Karpas-422 (cell line): Measurements from ENCODE around the gene PGM2L1. TPM values are rescaled to one million over a fixed set of nuclear protein-coding genes. Genes with fewer than 3 reads are reported as not detected.
A peak's percentile ranks its signal among the peaks of the same experiment; 100 is the strongest.

Experiments used
- DNase-seq: peaks from one replicate; pipeline ENCODE4 v3.0.0-alpha.2; 2015
- H2AFZ ChIP-seq: fragments of 200-600 bp; sonication (generic); 2 replicates; pipeline ENCODE4 v1.6.1; 2014; ENCODE audit warnings: antibody characterized with exemption, low read length, mixed read lengths
- H3K27ac ChIP-seq: fragments of 200-600 bp; sonication (generic); 2 replicates; pipeline ENCODE4 v1.5.1; 2014; ENCODE audit warnings: mild to moderate bottlenecking, low read length, moderate library complexity
- H3K27me3 ChIP-seq: fragments of 200-600 bp; sonication (generic); 2 replicates; pipeline ENCODE4 v1.6.1; 2014; ENCODE audit warnings: low read length, mixed read lengths
- H3K36me3 ChIP-seq: fragments of 200-600 bp; sonication (generic); 2 replicates; pipeline ENCODE4 v1.6.1; 2014; ENCODE audit warnings: low read length, mixed read lengths; ENCODE audit not compliant: insufficient read depth
- H3K4me1 ChIP-seq: fragments of 200-600 bp; sonication (generic); 2 replicates; pipeline ENCODE4 v1.6.1; 2014; ENCODE audit warnings: mild to moderate bottlenecking, low read length, mixed read lengths
- H3K4me2 ChIP-seq: fragments of 200-600 bp; sonication (generic); 2 replicates; pipeline ENCODE4 v1.6.1; 2014; ENCODE audit warnings: low read length, low read depth, mild to moderate bottlenecking; ENCODE audit not compliant: poor library complexity, severe bottlenecking
- H3K4me3 ChIP-seq: fragments of 200-600 bp; sonication (generic); 2 replicates; pipeline ENCODE4 v1.5.1; 2014; ENCODE audit warnings: mild to moderate bottlenecking, antibody characterized with exemption, low read length, mixed read lengths
- H3K79me2 ChIP-seq: fragments of 200-600 bp; sonication (generic); 2 replicates; pipeline ENCODE4 v1.6.1; 2014; ENCODE audit warnings: mild to moderate bottlenecking, low read length, mixed read lengths
- H3K9ac ChIP-seq: fragments of 200-600 bp; sonication (generic); 2 replicates; pipeline ENCODE4 v1.6.0; 2014; ENCODE audit warnings: low read length
- H3K9me2 ChIP-seq: fragments of 200-600 bp; sonication (generic), shearing (Covaris generic); replicated peaks from 2 replicates; pipeline ENCODE4 v1.6.0; 2014; ENCODE audit warnings: mild to moderate bottlenecking, low read length, moderate library complexity; ENCODE audit not compliant: insufficient read depth
- H3K9me3 ChIP-seq: fragments of 300-700, 200-600 bp; sonication (generic); 2 replicates; pipeline ENCODE4 v1.6.1; 2014; ENCODE audit warnings: low read length, mixed read lengths
- H4K20me1 ChIP-seq: fragments of 200-600 bp; sonication (generic); 2 replicates; pipeline ENCODE4 v1.6.1; 2014; ENCODE audit warnings: mild to moderate bottlenecking, antibody characterized with exemption, low read length, low read depth; ENCODE audit not compliant: insufficient read depth
- total RNA-seq: library from RNA; depleted of rRNA; stranded (reverse); fragments of >200 nt; shearing (Covaris generic); gene quantifications from 2 replicates; pipeline ENCODE4 v1.2.3, GENCODE V29; 2014; ENCODE audit warnings: low replicate concordance

Gene PGM2L1
- total RNA-seq, 1 experiment from 2014 or later = 0.07 TPM

- no peaks in the 10 kb centered on the region for H3K36me3 ChIP-seq
- no peak overlapping the region for H3K9ac ChIP-seq
- H3K9me2 ChIP-seq = no peaks in the 10 kb centered on the region
- H3K4me2 ChIP-seq = no peak overlapping the region
- H3K4me3 ChIP-seq = no peak overlapping the region
- no peak overlapping the region for H2AFZ ChIP-seq
- H4K20me1 ChIP-seq = no peaks in the 10 kb centered on the region
- no peaks in the 10 kb centered on the region for H3K79me2 ChIP-seq
- H3K9me3 ChIP-seq = no peaks in the 10 kb centered on the region
- no peaks in the 10 kb centered on the region for H3K27me3 ChIP-seq
- DNase-seq = no peak
- no peaks in the 10 kb centered on the region for H3K4me1 ChIP-seq
- H3K27ac ChIP-seq = no peak overlapping the region
These were observed 7.0 kb downstream of the PGM2L1 start for GRCh38 chr11:74391193-74391592.

DNA sequence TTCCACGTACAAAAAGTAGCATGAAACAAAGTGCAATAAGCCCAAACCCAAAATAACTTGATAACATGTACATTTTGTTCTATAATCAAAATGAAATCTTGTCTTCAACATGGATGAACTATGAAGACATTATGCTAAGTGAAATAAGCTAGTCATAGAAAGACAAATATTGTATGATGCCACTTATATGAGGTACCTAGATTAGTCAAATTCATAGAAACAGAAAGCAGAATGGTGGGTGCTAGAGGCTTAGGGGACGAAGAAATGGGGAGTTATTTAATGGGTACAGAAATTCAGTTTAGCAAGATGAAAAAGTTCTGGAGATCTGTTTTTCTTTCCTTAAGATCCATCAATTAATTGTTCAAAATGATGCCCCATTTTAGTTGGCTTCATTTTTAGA lies 7.5 kb downstream of the PGM2L1 start:
- Histone ChIP-seq H3K9me2 (no peaks in the 10 kb centered on the region), H3K79me2 (no peaks in the 10 kb centered on the region), H3K36me3 (no peaks in the 10 kb centered on the region), H2AFZ (no peak overlapping the region), H3K27ac (no peak overlapping the region), H4K20me1 (no peaks in the 10 kb centered on the region), H3K9ac (no peak overlapping the region), H3K9me3 (no peaks in the 10 kb centered on the region), H3K4me3 (no peak overlapping the region), H3K27me3 (no peaks in the 10 kb centered on the region), H3K4me1 (no peaks in the 10 kb centered on the region), H3K4me2 (no peak overlapping the region)
- no peak for DNase-seq

GRCh38 chr11:74388678-74389327 lies 9.4 kb downstream of the PGM2L1 start:
- H3K27me3 ChIP-seq = no peaks in the 10 kb centered on the region
- no peaks in the 10 kb centered on the region for H3K36me3 ChIP-seq
- H3K9ac ChIP-seq = no peak overlapping the region
- peak; percentile 83 for DNase-seq
- H3K4me3 ChIP-seq = no peak overlapping the region
- no peak overlapping the region for H3K27ac ChIP-seq
- no peak overlapping the region for H3K4me2 ChIP-seq
- H4K20me1 ChIP-seq = no peaks in the 10 kb centered on the region
- no peaks in the 10 kb centered on the region for H3K4me1 ChIP-seq
- H3K9me3 ChIP-seq = no peaks in the 10 kb centered on the region
- no peak overlapping the region for H2AFZ ChIP-seq
- no peaks in the 10 kb centered on the region for H3K79me2 ChIP-seq
- H3K9me2 ChIP-seq = no peaks in the 10 kb centered on the region

DNA sequence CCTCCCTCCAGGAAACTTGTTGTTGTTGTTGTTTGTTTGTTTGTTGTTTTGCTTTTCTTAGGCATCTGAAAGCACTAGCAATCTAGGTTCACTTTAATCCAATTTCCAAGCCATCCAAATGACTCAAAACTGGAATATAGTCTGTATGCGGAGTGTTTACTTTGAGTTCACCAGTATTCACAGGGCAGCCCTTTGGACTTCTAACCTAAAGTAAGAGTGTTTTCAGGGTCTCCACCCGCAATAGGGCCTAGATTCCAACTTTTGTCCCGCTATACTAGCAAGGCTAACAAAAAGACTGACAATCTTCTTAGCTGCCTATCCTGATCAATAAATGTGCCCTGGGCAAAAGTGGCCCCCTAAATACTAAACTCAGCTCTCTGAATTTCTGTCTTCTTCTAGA lies 13.6 kb downstream of the PGM2L1 start:
- no peaks in the 10 kb centered on the region for H3K36me3 ChIP-seq
- no peak overlapping the region for H2AFZ ChIP-seq
- H3K9me2 ChIP-seq = no peaks in the 10 kb centered on the region
- no peak overlapping the region for H3K27ac ChIP-seq
- H3K9me3 ChIP-seq = no peaks in the 10 kb centered on the region
- H3K79me2 ChIP-seq = no peaks in the 10 kb centered on the region
- H3K27me3 ChIP-seq = no peaks in the 10 kb centered on the region
- H3K4me2 ChIP-seq = no peak overlapping the region
- no peak overlapping the region for H3K9ac ChIP-seq
- no peaks in the 10 kb centered on the region for H4K20me1 ChIP-seq
- H3K4me1 ChIP-seq = no peaks in the 10 kb centered on the region
- no peak overlapping the region for H3K4me3 ChIP-seq
- DNase-seq = no peak

DNA sequence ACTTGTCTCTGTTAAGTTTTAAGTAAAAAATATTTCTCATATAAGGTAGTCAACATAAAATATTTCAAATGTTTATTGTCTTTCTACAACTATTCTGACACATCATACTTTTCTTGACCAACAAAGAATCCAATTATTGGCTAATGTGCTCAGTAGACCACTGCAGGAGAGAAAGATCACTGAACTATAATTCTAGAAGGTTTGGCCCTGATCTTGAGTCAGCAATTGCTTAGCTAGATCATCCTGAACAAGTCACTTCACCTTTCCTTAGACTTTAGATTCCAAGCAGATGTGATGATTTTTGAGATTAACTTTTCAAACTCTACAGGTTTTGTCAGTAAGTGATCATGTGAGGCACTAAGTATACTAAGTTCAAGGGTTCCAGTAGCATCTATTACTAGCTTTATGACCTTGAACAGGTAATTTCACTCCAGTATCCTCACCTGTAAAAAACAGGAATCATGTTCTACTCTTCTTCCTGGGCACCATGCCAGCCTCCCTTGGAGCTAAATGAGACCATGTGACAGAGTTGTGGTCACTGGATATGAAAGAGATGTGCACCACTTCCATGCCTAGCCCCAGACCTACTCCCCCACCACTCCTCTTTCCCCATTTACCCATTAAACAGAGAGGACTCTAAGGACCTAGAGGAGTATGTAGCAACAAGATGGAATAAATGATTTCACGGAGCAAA lies 17.3 kb downstream of the PGM2L1 start:
- no peaks in the 10 kb centered on the region for H3K9me2 ChIP-seq

GRCh38 chr11:74377689-74378088 lies 20.5 kb downstream of the PGM2L1 start:
- no peaks in the 10 kb centered on the region for H3K9me3 ChIP-seq
- H3K4me2 ChIP-seq = no peak overlapping the region
- H3K9me2 ChIP-seq = no peaks in the 10 kb centered on the region
- H4K20me1 ChIP-seq = no peaks in the 10 kb centered on the region
- no peak overlapping the region for H2AFZ ChIP-seq
- no peak for DNase-seq
- no peaks in the 10 kb centered on the region for H3K4me1 ChIP-seq
- no peaks in the 10 kb centered on the region for H3K36me3 ChIP-seq
- H3K4me3 ChIP-seq = no peak overlapping the region
- no peaks in the 10 kb centered on the region for H3K27me3 ChIP-seq
- no peak overlapping the region for H3K9ac ChIP-seq
- H3K27ac ChIP-seq = no peak overlapping the region
- no peaks in the 10 kb centered on the region for H3K79me2 ChIP-seq

More for the DNA sequence above, 17.3 kb downstream of the PGM2L1 start:
- Histone ChIP-seq H3K4me1 (no peaks in the 10 kb centered on the region), H3K9me3 (no peaks in the 10 kb centered on the region), H4K20me1 (no peaks in the 10 kb centered on the region), H2AFZ (no peak overlapping the region), H3K27ac (no peak overlapping the region), H3K36me3 (no peaks in the 10 kb centered on the region), H3K4me2 (no peak overlapping the region), H3K9ac (no peak overlapping the region), H3K4me3 (no peak overlapping the region), H3K27me3 (no peaks in the 10 kb centered on the region), H3K79me2 (no peaks in the 10 kb centered on the region)
- no peak for DNase-seq

GRCh38 chr11:74373382-74373781 lies 24.9 kb downstream of the PGM2L1 start:
- no peaks in the 10 kb centered on the region for H3K4me1 ChIP-seq
- H3K4me2 ChIP-seq = no peak overlapping the region
- peaks cover 2% of the 10 kb centered on the region; the same call in 1 of the 2 replicates for H3K27me3 ChIP-seq
- H3K9me2 ChIP-seq = no peaks in the 10 kb centered on the region
- H4K20me1 ChIP-seq = no peaks in the 10 kb centered on the region
- H3K9me3 ChIP-seq = no peaks in the 10 kb centered on the region
- H2AFZ ChIP-seq = no peak overlapping the region
- H3K9ac ChIP-seq = no peak overlapping the region
- no peak for DNase-seq
- no peak overlapping the region for H3K27ac ChIP-seq
- H3K36me3 ChIP-seq = no peaks in the 10 kb centered on the region
- no peaks in the 10 kb centered on the region for H3K79me2 ChIP-seq
- no peak overlapping the region for H3K4me3 ChIP-seq

DNA sequence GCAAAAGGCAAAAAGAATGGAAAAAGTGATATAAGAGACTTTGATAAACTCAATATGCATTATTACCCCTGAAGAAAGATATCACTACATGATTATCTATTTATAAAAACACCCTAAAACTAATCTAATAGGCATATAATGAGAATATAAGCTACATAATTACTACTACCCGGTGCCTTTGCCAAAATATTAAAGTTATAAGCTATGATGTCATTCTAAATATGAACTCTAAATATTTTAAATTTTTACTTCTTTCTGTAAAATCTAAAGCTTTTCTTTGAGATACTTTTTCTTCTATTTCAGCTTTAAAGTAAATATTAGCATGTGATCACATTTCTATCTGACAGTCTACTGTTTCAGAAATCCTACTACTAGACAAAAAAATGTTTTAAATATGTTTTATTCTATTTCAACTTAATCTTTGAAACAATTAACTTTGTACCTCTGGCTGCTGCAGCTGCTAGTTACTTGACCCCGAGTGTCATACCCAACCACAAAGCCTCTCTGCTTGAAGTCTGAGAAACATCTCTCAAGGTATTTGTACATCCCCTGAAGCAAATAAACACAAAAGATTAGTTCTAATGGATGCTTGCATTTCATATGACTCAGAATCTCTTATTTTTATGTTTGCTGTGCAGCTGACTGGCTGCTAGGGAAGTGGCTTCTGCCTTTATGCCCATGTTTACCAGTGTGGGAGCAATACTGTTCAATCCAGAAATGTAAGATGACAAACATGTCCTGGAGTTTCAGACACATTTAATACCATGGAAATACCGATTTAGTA lies 26.8 kb downstream of the PGM2L1 start:
- Histone ChIP-seq H3K9me2 (no peaks in the 10 kb centered on the region), H3K27ac (no peak overlapping the region), H3K27me3 (peaks cover 2% of the 10 kb centered on the region; the same call in 1 of the 2 replicates), H2AFZ (no peak overlapping the region), H3K79me2 (no peaks in the 10 kb centered on the region), H3K4me1 (no peaks in the 10 kb centered on the region), H4K20me1 (no peaks in the 10 kb centered on the region), H3K4me2 (no peak overlapping the region), H3K9ac (no peak overlapping the region), H3K4me3 (no peak overlapping the region), H3K9me3 (no peaks in the 10 kb centered on the region), H3K36me3 (no peaks in the 10 kb centered on the region)
- no peak for DNase-seq
